22Rv1 (cell line): Measurements from ENCODE around the gene AKAP6.
"Not testable (repeated sequence)": the region's sequence is repeated elsewhere in the genome, so short reads cannot be mapped to it uniquely, and the experiment has no call there.

Source experiments
- H3K27ac ChIP-seq: fragments of 450-650 bp; 2 replicates; pipeline ENCODE4 v1.5.1; 2017
- CTCF ChIP-seq: fragments of 450-650 bp; IDR thresholded peaks from 2 replicates; pipeline ENCODE4 v1.5.1; 2017; ENCODE audit warnings: mild to moderate bottlenecking
- ZFX ChIP-seq: fragments of 450-650 bp; IDR thresholded peaks from 2 replicates; pipeline ENCODE4 v1.6.1; 2017; ENCODE audit warnings: antibody characterized with exemption, borderline replicate concordance

The AKAP6 gene

GRCh38 chr14:32784405-32784804 is 455.3 kb downstream of the AKAP6 start:
- TF ChIP-seq CTCF (no peak), ZFX (no peak)
- H3K27ac ChIP-seq = no peak overlapping the region

GRCh38 chr14:32785585-32785984 is 456.5 kb downstream of the AKAP6 start:
- no peak overlapping the region for H3K27ac ChIP-seq
- TF ChIP-seq CTCF (no peak), ZFX (no peak)

GRCh38 chr14:32786886-32787285 is 457.8 kb downstream of the AKAP6 start:
- no peak for TF ChIP-seq CTCF
- no peak for TF ChIP-seq ZFX
- no peak overlapping the region for H3K27ac ChIP-seq

GRCh38 chr14:32793033-32793432 is 463.9 kb downstream of the AKAP6 start:
- not testable (repeated sequence) for H3K27ac ChIP-seq

- no peak overlapping the region for H3K27ac ChIP-seq
- TF ChIP-seq ZFX = no peak
- no peak for TF ChIP-seq CTCF
These were observed 471.2 kb downstream of the AKAP6 start for GRCh38 chr14:32800320-32800719.

GRCh38 chr14:32802295-32802694 is 473.2 kb downstream of the AKAP6 start:
- no peak for TF ChIP-seq ZFX
- no peak for TF ChIP-seq CTCF
- no peak overlapping the region for H3K27ac ChIP-seq

- TF ChIP-seq ZFX (no peak), CTCF (no peak)
- H3K27ac ChIP-seq = no peak overlapping the region
These were observed 476.9 kb downstream of the AKAP6 start for GRCh38 chr14:32805979-32806378.

- no peak overlapping the region for H3K27ac ChIP-seq
- TF ChIP-seq CTCF (no peak), ZFX (no peak)
These were observed 479.5 kb downstream of the AKAP6 start for GRCh38 chr14:32808644-32809043.
